ENCODE measurements around the gene FRMD8. TPM values are rescaled to one million over a fixed set of nuclear protein-coding genes. Genes with fewer than 3 reads are reported as not detected.
A peak's percentile ranks its signal among the peaks of the same experiment; 100 is the strongest.

Gene FRMD8
- polyA plus RNA-seq, 1 donor from 2014 or later = 22.2 TPM

DNA sequence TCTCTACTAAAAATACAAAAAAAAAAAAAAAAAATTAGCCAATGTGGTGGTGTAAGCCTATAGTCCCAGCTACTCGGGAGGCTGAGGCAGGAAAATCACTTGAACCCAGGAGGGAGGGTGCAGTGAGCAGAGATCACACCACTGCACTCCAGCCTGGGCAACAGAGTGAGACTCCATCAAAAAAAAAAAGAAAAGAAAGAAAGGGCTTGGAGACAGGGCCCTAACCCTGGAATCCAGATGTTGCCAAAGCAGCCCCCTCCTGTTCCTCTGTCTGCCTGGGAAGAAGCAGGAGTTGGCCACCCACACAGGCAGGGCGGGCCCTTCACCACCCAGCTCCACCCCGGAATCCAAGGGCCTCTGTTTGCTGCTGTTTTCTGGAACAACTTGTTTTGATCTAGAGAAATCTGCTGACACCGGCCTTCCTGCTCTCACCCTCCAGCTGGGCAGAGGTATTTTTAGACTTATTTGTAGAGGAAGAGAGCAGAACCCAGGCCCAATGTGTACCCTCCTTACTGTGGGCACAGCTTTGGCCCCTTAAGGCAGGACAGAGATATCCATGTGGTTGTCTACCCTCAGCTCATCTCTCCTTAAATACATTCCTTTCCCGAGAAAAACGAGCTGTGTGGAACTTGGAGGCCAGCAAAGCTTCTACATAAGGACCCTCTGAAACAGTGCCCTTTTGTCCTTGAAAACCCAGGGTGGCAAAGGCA is 33.5 kb downstream of the FRMD8 start:
- TF ChIP-seq CTCF (IDR thresholded peaks at IDR 0.05; ENCODE audit: poor library complexity, severe bottlenecking) = no peak
- H2AFZ ChIP-seq (ENCODE audit: low read depth, low read length) = no peak overlapping the region
- no peaks in the 10 kb centered on the region for H3K27me3 ChIP-seq (ENCODE audit: insufficient read depth, low read depth, low read length)
- peak overlapping the region; percentile 10 for H3K27ac ChIP-seq (ENCODE audit: low read length)
- H3K4me2 ChIP-seq (ENCODE audit: low read length) = no peak overlapping the region
- H3K79me2 ChIP-seq (replicated peaks; ENCODE audit: insufficient read depth, low read length) = peaks cover 98% of the 10 kb centered on the region
- H3K9me3 ChIP-seq (ENCODE audit: low read length) = no peaks in the 10 kb centered on the region
- H3K4me3 ChIP-seq (ENCODE audit: low read length) = no peak overlapping the region
- H3K9ac ChIP-seq (ENCODE audit: low read length) = peak overlapping the region; percentile 61
- H3K9me2 ChIP-seq (ENCODE audit: insufficient read depth, low read length) = no peaks in the 10 kb centered on the region
- H3K36me3 ChIP-seq (ENCODE audit: insufficient read depth, low read length) = no peaks in the 10 kb centered on the region
- no peaks in the 10 kb centered on the region for H3F3A ChIP-seq (ENCODE audit: insufficient read depth, low read length, poor library complexity, severe bottlenecking)
- H4K20me1 ChIP-seq (ENCODE audit: insufficient read depth) = no peaks in the 10 kb centered on the region

GRCh38 chr11:65420506-65420905 is 34.1 kb downstream of the FRMD8 start:
- TF ChIP-seq EZH2 (IDR thresholded peaks at IDR 0.05; ENCODE audit: borderline replicate concordance, insufficient read depth, low read length, poor library complexity, severe bottlenecking) (no peak), RAD21 (conservative IDR thresholded peaks at IDR 0.05) (no peak), MXI1 (conservative IDR thresholded peaks at IDR 0.05; ENCODE audit: poor library complexity, severe bottlenecking) (no peak)
- Histone ChIP-seq H3F3A (ENCODE audit: insufficient read depth, low read length, poor library complexity, severe bottlenecking) (no peaks in the 10 kb centered on the region), H2AFZ (ENCODE audit: low read depth, low read length) (no peak overlapping the region), H4K20me1 (ENCODE audit: insufficient read depth) (no peaks in the 10 kb centered on the region), H3K27ac (ENCODE audit: low read length) (peak overlapping the region; percentile 92), H3K79me2 (replicated peaks; ENCODE audit: insufficient read depth, low read length) (peaks cover 98% of the 10 kb centered on the region), H3K27me3 (ENCODE audit: insufficient read depth, low read depth, low read length) (no peaks in the 10 kb centered on the region), H3K9ac (ENCODE audit: low read length) (peak overlapping the region; percentile 91), H3K9me3 (ENCODE audit: low read length) (no peaks in the 10 kb centered on the region), H3K36me3 (ENCODE audit: insufficient read depth, low read length) (no peaks in the 10 kb centered on the region), H3K9me2 (ENCODE audit: insufficient read depth, low read length) (no peaks in the 10 kb centered on the region), H3K4me2 (ENCODE audit: low read length) (no peak overlapping the region), H3K4me3 (ENCODE audit: low read length) (no peak overlapping the region)

DNA sequence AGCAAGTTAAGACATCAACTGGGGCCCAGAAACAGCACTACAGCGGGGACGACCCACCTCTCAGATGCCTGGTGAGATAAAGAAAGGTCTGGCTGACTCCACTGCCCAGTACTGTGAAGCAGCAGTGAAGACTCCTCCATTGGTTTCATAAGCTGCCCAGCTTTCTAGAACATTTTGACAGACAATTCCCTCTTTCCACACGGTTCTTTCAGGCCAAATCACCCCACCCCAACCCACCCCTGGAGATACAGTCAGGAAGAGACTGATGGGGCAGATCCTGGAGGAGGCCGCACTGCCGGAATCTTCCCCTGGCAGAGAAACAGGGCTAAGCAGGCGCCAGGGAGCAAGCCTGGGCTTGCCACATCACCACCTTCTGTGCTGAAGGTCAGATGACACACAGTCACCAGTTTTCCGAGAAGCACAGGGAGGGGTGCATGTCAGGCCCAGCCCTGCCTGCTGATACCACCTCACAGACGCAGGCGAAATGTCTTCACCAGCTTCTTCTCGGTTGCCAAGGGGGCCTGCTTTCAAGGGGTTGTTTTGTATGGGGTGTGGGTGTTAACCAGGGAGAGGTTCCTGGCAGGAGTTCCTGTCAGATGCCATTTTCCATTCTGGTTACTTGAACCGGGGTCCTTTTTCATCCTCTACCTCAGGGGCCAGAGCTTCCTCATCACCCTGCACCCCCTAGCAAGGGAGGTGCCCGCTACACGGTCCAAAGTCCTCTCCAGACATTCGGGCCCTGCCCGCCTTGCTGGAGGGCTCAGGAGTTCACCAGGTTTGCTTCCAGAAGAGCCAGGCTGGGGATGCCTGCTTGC is 34.7 kb downstream of the FRMD8 start:
- H3K27me3 ChIP-seq (ENCODE audit: insufficient read depth, low read depth, low read length) = no peaks in the 10 kb centered on the region
- no peaks in the 10 kb centered on the region for H3K36me3 ChIP-seq (ENCODE audit: insufficient read depth, low read length)
- H4K20me1 ChIP-seq (ENCODE audit: insufficient read depth) = no peaks in the 10 kb centered on the region
- H3K27ac ChIP-seq (ENCODE audit: low read length) = peak overlapping the region; percentile 92
- peaks cover 98% of the 10 kb centered on the region for H3K79me2 ChIP-seq (replicated peaks; ENCODE audit: insufficient read depth, low read length)
- H3K9me3 ChIP-seq (ENCODE audit: low read length) = no peaks in the 10 kb centered on the region
- H3K4me3 ChIP-seq (ENCODE audit: low read length) = peak overlapping the region; percentile 69
- no peaks in the 10 kb centered on the region for H3K9me2 ChIP-seq (ENCODE audit: insufficient read depth, low read length)
- H3K4me2 ChIP-seq (ENCODE audit: low read length) = peak overlapping the region; percentile 79
- TF ChIP-seq EP300 (conservative IDR thresholded peaks at IDR 0.05; ENCODE audit: poor library complexity, severe bottlenecking) = no peak
- TF ChIP-seq TAF1 (IDR thresholded peaks at IDR 0.05; ENCODE audit: low read depth) = no peak
- no peak for TF ChIP-seq SMC3 (conservative IDR thresholded peaks at IDR 0.05; ENCODE audit: poor library complexity)
- TF ChIP-seq CTCF (IDR thresholded peaks at IDR 0.05; ENCODE audit: poor library complexity, severe bottlenecking) = no peak
- no peak for TF ChIP-seq RAD21 (conservative IDR thresholded peaks at IDR 0.05)
- no peak for TF ChIP-seq EZH2 (IDR thresholded peaks at IDR 0.05; ENCODE audit: borderline replicate concordance, insufficient read depth, low read length, poor library complexity, severe bottlenecking)
- no peak for TF ChIP-seq MXI1 (conservative IDR thresholded peaks at IDR 0.05; ENCODE audit: poor library complexity, severe bottlenecking)
- no peak for TF ChIP-seq POLR2AphosphoS5 (IDR thresholded peaks at IDR 0.05)
- no peak for TF ChIP-seq REST (IDR thresholded peaks at IDR 0.05; ENCODE audit: borderline replicate concordance)
- H3F3A ChIP-seq (ENCODE audit: insufficient read depth, low read length, poor library complexity, severe bottlenecking) = no peaks in the 10 kb centered on the region
- no peak overlapping the region for H2AFZ ChIP-seq (ENCODE audit: low read depth, low read length)
- peak overlapping the region; percentile 91 for H3K9ac ChIP-seq (ENCODE audit: low read length)

Measured in neural cell (in vitro differentiated cells).